ENCODE results near the gene RCC1. TPM values are rescaled to one million over a fixed set of nuclear protein-coding genes. Genes with fewer than 3 reads are reported as not detected.

RCC1 gene
- total RNA-seq, 1 donor from 2014 or later, result 46.3 TPM

GRCh38 chr1:28480308-28480707 lies 25.5 kb upstream of the RCC1 start:
- no peak overlapping the region for H3K4me3 ChIP-seq (ENCODE audit: low read depth, low read length)
- TF ChIP-seq CTCF (conservative IDR thresholded peaks at IDR 0.05; ENCODE audit: low read depth, low read length), result no peak
- DNase-seq (ENCODE audit: low read depth), result no peak

- no peak overlapping the region for H3K4me3 ChIP-seq (ENCODE audit: low read depth, low read length)
- no peak for DNase-seq (ENCODE audit: low read depth)
- no peak for TF ChIP-seq CTCF (conservative IDR thresholded peaks at IDR 0.05; ENCODE audit: low read depth, low read length)
Measured at GRCh38 chr1:28482138-28482537, 23.7 kb upstream of the RCC1 start.

GRCh38 chr1:28482702-28483101 lies 23.1 kb upstream of the RCC1 start:
- DNase-seq (ENCODE audit: low read depth), result no peak
- no peak for TF ChIP-seq CTCF (conservative IDR thresholded peaks at IDR 0.05; ENCODE audit: low read depth, low read length)
- no peak overlapping the region for H3K4me3 ChIP-seq (ENCODE audit: low read depth, low read length)

GRCh38 chr1:28494737-28495136 lies 11.1 kb upstream of the RCC1 start:
- no peak for TF ChIP-seq CTCF (conservative IDR thresholded peaks at IDR 0.05; ENCODE audit: low read depth, low read length)
- no peak overlapping the region for H3K4me3 ChIP-seq (ENCODE audit: low read depth, low read length)
- DNase-seq (ENCODE audit: low read depth), result no peak

GRCh38 chr1:28499553-28499952 lies 6.3 kb upstream of the RCC1 start:
- TF ChIP-seq CTCF (conservative IDR thresholded peaks at IDR 0.05; ENCODE audit: low read depth, low read length), result no peak
- no peak overlapping the region for H3K4me3 ChIP-seq (ENCODE audit: low read depth, low read length)
- no peak for DNase-seq (ENCODE audit: low read depth)

GRCh38 chr1:28501925-28502324 lies 3.9 kb upstream of the RCC1 start:
- TF ChIP-seq CTCF (conservative IDR thresholded peaks at IDR 0.05; ENCODE audit: low read depth, low read length), result no peak
- H3K4me3 ChIP-seq (ENCODE audit: low read depth, low read length), result no peak overlapping the region
- DNase-seq (ENCODE audit: low read depth), result no peak

- no peak overlapping the region for H3K4me3 ChIP-seq (ENCODE audit: low read depth, low read length)
- DNase-seq (ENCODE audit: low read depth), result no peak
- TF ChIP-seq CTCF (conservative IDR thresholded peaks at IDR 0.05; ENCODE audit: low read depth, low read length), result no peak
Measured at GRCh38 chr1:28503117-28503516, 2.7 kb upstream of the RCC1 start.
